NCI-H2081 (cell line): ENCODE results near the gene PPP3R1.

ENCODE experiments used
- DNase-seq, 2 experiments: peaks; one replicate each; lab custom pipeline; 2025; lab: John Stamatoyannopoulos, UW

PPP3R1 gene

GRCh38 chr2:68234405-68234804 is 17.9 kb downstream of the PPP3R1 start:
- no peak for DNase-seq

- no peak for DNase-seq
Observed at GRCh38 chr2:68231061-68231372, 21.3 kb downstream of the PPP3R1 start.

GRCh38 chr2:68230241-68231060 is 21.9 kb downstream of the PPP3R1 start:
- DNase-seq = no peak

- DNase-seq = no peak
Observed at GRCh38 chr2:68226794-68227193, 25.5 kb downstream of the PPP3R1 start.

GRCh38 chr2:68225119-68225632 is 27.2 kb downstream of the PPP3R1 start:
- DNase-seq = peak in 1 of 2 experiments; percentile 6

- no peak for DNase-seq
Observed at GRCh38 chr2:68223419-68223818, 28.9 kb downstream of the PPP3R1 start.

GRCh38 chr2:68222287-68222686 is 30.0 kb downstream of the PPP3R1 start:
- no peak for DNase-seq

- DNase-seq = no peak
Observed at GRCh38 chr2:68218343-68218901, 33.9 kb downstream of the PPP3R1 start.

GRCh38 chr2:68217729-68218128 is 34.6 kb downstream of the PPP3R1 start:
- DNase-seq = no peak

- no peak for DNase-seq
Observed at GRCh38 chr2:68216454-68217310, 35.6 kb downstream of the PPP3R1 start.

GRCh38 chr2:68214381-68214780 is 38.0 kb downstream of the PPP3R1 start:
- DNase-seq = no peak

GRCh38 chr2:68206793-68207192 is 45.5 kb downstream of the PPP3R1 start:
- DNase-seq = no peak

GRCh38 chr2:68203587-68203986 is 48.7 kb downstream of the PPP3R1 start:
- DNase-seq = no peak

- no peak for DNase-seq
Observed at GRCh38 chr2:68200157-68200787, 52.1 kb downstream of the PPP3R1 start.

- DNase-seq = no peak
Observed at GRCh38 chr2:68196120-68196716, 56.1 kb downstream of the PPP3R1 start.

- DNase-seq = no peak
Observed at GRCh38 chr2:68195096-68195495, 57.2 kb downstream of the PPP3R1 start.

GRCh38 chr2:68193787-68194372 is 58.5 kb downstream of the PPP3R1 start:
- no peak for DNase-seq

GRCh38 chr2:68193144-68193543 is 59.2 kb downstream of the PPP3R1 start:
- DNase-seq = no peak

- DNase-seq = no peak
Observed at GRCh38 chr2:68190991-68191731, 61.2 kb downstream of the PPP3R1 start.

- DNase-seq = no peak
Observed at GRCh38 chr2:68189991-68190784, 62.1 kb downstream of the PPP3R1 start.
